GM21528 (cell line): ENCODE results near the gene NLGN1.

Source experiments
- ATAC-seq: cut with Tn5 transposase; IDR thresholded peaks from one replicate; pipeline ENCODE4 v1.9.1; 2021; ENCODE audit warnings: mild to moderate bottlenecking, moderate library complexity; ENCODE audit not compliant: unreplicated experiment, low FRiP score

Gene NLGN1

GRCh38 chr3:173624086-173624485 is 226.5 kb downstream of the NLGN1 start:
- ATAC-seq: no peak

- ATAC-seq: no peak
Observed at GRCh38 chr3:173630849-173631248, 233.3 kb downstream of the NLGN1 start.

- no peak for ATAC-seq
Observed at GRCh38 chr3:173632945-173633344, 235.4 kb downstream of the NLGN1 start.

- ATAC-seq: no peak
Observed at GRCh38 chr3:173635826-173636225, 238.3 kb downstream of the NLGN1 start.

- ATAC-seq: no peak
Observed at GRCh38 chr3:173639098-173639497, 241.6 kb downstream of the NLGN1 start.

- ATAC-seq: no peak
Observed at GRCh38 chr3:173641696-173642095, 244.2 kb downstream of the NLGN1 start.

GRCh38 chr3:173644086-173645082 is 246.8 kb downstream of the NLGN1 start:
- ATAC-seq: no peak

GRCh38 chr3:173650596-173650995 is 253.1 kb downstream of the NLGN1 start:
- ATAC-seq: no peak

- ATAC-seq: no peak
Observed at GRCh38 chr3:173652093-173652492, 254.5 kb downstream of the NLGN1 start.

- no peak for ATAC-seq
Observed at GRCh38 chr3:173653781-173654180, 256.2 kb downstream of the NLGN1 start.

- no peak for ATAC-seq
Observed at GRCh38 chr3:173659972-173660371, 262.4 kb downstream of the NLGN1 start.

GRCh38 chr3:173660645-173661299 is 263.2 kb downstream of the NLGN1 start:
- ATAC-seq: no peak

GRCh38 chr3:173663696-173664111 is 266.2 kb downstream of the NLGN1 start:
- no peak for ATAC-seq

GRCh38 chr3:173676094-173676493 is 278.6 kb downstream of the NLGN1 start:
- no peak for ATAC-seq

GRCh38 chr3:173681188-173681678 is 283.7 kb downstream of the NLGN1 start:
- ATAC-seq: no peak

- no peak for ATAC-seq
Observed at GRCh38 chr3:173685456-173685855, 287.9 kb downstream of the NLGN1 start.

- no peak for ATAC-seq
Observed at GRCh38 chr3:173688216-173688842, 290.8 kb downstream of the NLGN1 start.

GRCh38 chr3:173690542-173691180 is 293.1 kb downstream of the NLGN1 start:
- ATAC-seq: no peak

- no peak for ATAC-seq
Observed at GRCh38 chr3:173699353-173699752, 301.8 kb downstream of the NLGN1 start.

GRCh38 chr3:173700336-173700735 is 302.8 kb downstream of the NLGN1 start:
- no peak for ATAC-seq
